HEK293T (cell line): ENCODE measurements around the gene CRYBG1.
"Not testable (repeated sequence)": the region's sequence is repeated elsewhere in the genome, so short reads cannot be mapped to it uniquely, and the experiment has no call there.

ENCODE experiments used
- ARNT ChIP-seq: fragments of 450-650 bp; IDR thresholded peaks from 2 replicates; pipeline ENCODE4 v1.6.1; 2017; ENCODE audit warnings: mild to moderate bottlenecking
- BHLHE40 ChIP-seq: fragments of 450-650 bp; IDR thresholded peaks from 2 replicates; pipeline ENCODE4 v1.6.1; 2016; ENCODE audit warnings: mild to moderate bottlenecking, moderate library complexity, borderline replicate concordance
- ELF4 ChIP-seq: fragments of 450-650 bp; IDR thresholded peaks from 2 replicates; pipeline ENCODE4 v1.6.1; 2017; ENCODE audit warnings: antibody characterized with exemption
- FOXA1 ChIP-seq: fragments of 450-650 bp; IDR thresholded peaks from 2 replicates; pipeline ENCODE4 v1.6.1; 2016; ENCODE audit warnings: mild to moderate bottlenecking
- FOXK2 ChIP-seq: fragments of 450-650 bp; IDR thresholded peaks from 2 replicates; pipeline ENCODE4 v1.6.1; 2016; ENCODE audit warnings: mild to moderate bottlenecking
- FOXM1 ChIP-seq: fragments of 450-650 bp; IDR thresholded peaks from 2 replicates; pipeline ENCODE4 v1.6.1; 2017; ENCODE audit warnings: mild to moderate bottlenecking, borderline replicate concordance
- HDGF ChIP-seq: fragments of 450-650 bp; IDR thresholded peaks from 2 replicates; pipeline ENCODE4 v1.6.1; 2017; ENCODE audit warnings: antibody characterized with exemption, borderline replicate concordance
- L3MBTL2 ChIP-seq: fragments of 450-650 bp; conservative IDR thresholded peaks from 2 replicates; pipeline ENCODE4 v1.6.1; 2016; ENCODE audit warnings: mild to moderate bottlenecking
- LEF1 ChIP-seq: fragments of 450-650 bp; IDR thresholded peaks from 2 replicates; pipeline ENCODE4 v1.6.1; 2017; ENCODE audit warnings: mild to moderate bottlenecking, borderline replicate concordance
- NFRKB ChIP-seq: fragments of 450-650 bp; IDR thresholded peaks from 2 replicates; pipeline ENCODE4 v1.6.1; 2016; ENCODE audit warnings: mild to moderate bottlenecking, moderate library complexity
- PKNOX1 ChIP-seq: fragments of 450-650 bp; IDR thresholded peaks from 2 replicates; pipeline ENCODE4 v1.6.1; 2016
- SUZ12 ChIP-seq: fragments of 450-650 bp; IDR thresholded peaks from 2 replicates; pipeline ENCODE4 v1.6.1; 2016; ENCODE audit warnings: mild to moderate bottlenecking
- TARDBP ChIP-seq: fragments of 450-650 bp; IDR thresholded peaks from 2 replicates; pipeline ENCODE4 v1.6.1; 2016

GRCh38 chr6:106559659-106560058 is 199.1 kb downstream of the CRYBG1 start:
- not testable (repeated sequence) for TF ChIP-seq FOXM1, FOXK2, TARDBP, FOXA1, LEF1, HDGF, ELF4, ARNT, L3MBTL2, BHLHE40, SUZ12, NFRKB, PKNOX1
